ENCODE measurements around the gene ZNF496.

The ZNF496 gene

GRCh38 chr1:247326411-247327130 is 5.1 kb downstream of the ZNF496 start:
- DNase-seq (ENCODE audit: low spot score) = no peak

- DNase-seq (ENCODE audit: low spot score) = no peak
These were observed 6.7 kb downstream of the ZNF496 start for GRCh38 chr1:247324923-247325322.

GRCh38 chr1:247324204-247324787 is 7.4 kb downstream of the ZNF496 start:
- DNase-seq (ENCODE audit: low spot score) = no peak

GRCh38 chr1:247322849-247323586 is 8.6 kb downstream of the ZNF496 start:
- no peak for DNase-seq (ENCODE audit: low spot score)

- DNase-seq (ENCODE audit: low spot score) = no peak
These were observed 9.2 kb downstream of the ZNF496 start for GRCh38 chr1:247322442-247322841.

- no peak for DNase-seq (ENCODE audit: low spot score)
These were observed 14.0 kb downstream of the ZNF496 start for GRCh38 chr1:247317702-247318101.

GRCh38 chr1:247316590-247317197 is 15.0 kb downstream of the ZNF496 start:
- no peak for DNase-seq (ENCODE audit: low spot score)

- DNase-seq (ENCODE audit: low spot score) = no peak
These were observed 27.6 kb downstream of the ZNF496 start for GRCh38 chr1:247304031-247304430.

- DNase-seq (ENCODE audit: low spot score) = no peak
These were observed 28.5 kb downstream of the ZNF496 start for GRCh38 chr1:247303216-247303615.

GRCh38 chr1:247301176-247301540 is 30.5 kb downstream of the ZNF496 start:
- DNase-seq (ENCODE audit: low spot score) = no peak

- DNase-seq (ENCODE audit: low spot score) = no peak
These were observed 31.0 kb downstream of the ZNF496 start for GRCh38 chr1:247300491-247301175.

- no peak for DNase-seq (ENCODE audit: low spot score)
These were observed 31.8 kb downstream of the ZNF496 start for GRCh38 chr1:247299723-247300381.

- no peak for DNase-seq (ENCODE audit: low spot score)
These were observed 33.0 kb downstream of the ZNF496 start for GRCh38 chr1:247298701-247299100.

- DNase-seq (ENCODE audit: low spot score) = no peak
These were observed 33.6 kb downstream of the ZNF496 start for GRCh38 chr1:247298124-247298481.

- no peak for DNase-seq (ENCODE audit: low spot score)
These were observed 34.2 kb downstream of the ZNF496 start for GRCh38 chr1:247297263-247298123.

GRCh38 chr1:247296599-247297180 is 35.0 kb downstream of the ZNF496 start:
- DNase-seq (ENCODE audit: low spot score) = no peak

GRCh38 chr1:247295746-247296145 is 35.9 kb downstream of the ZNF496 start:
- no peak for DNase-seq (ENCODE audit: low spot score)

- no peak for DNase-seq (ENCODE audit: low spot score)
These were observed 36.4 kb downstream of the ZNF496 start for GRCh38 chr1:247295274-247295684.

GRCh38 chr1:247294282-247294681 is 37.4 kb downstream of the ZNF496 start:
- DNase-seq (ENCODE audit: low spot score) = no peak

GRCh38 chr1:247293047-247293446 is 38.6 kb downstream of the ZNF496 start:
- no peak for DNase-seq (ENCODE audit: low spot score)

Measured in D341Med (cell line).